Activated naive CD4-positive, alpha-beta T cell treated with anti-CD3 and anti-CD28 coated beads for 36 hours (primary cell): Measurements from ENCODE around the gene MKRN1. TPM values are rescaled to one million over a fixed set of nuclear protein-coding genes. Genes with fewer than 3 reads are reported as not detected.

Source experiments
- CTCF ChIA-PET: fragments of 350-600 bp; sonication (Branson Sonifier 250); formaldehyde crosslinking; loops from one replicate; lab custom pipeline; 2021; ENCODE audit warnings: antibody characterized with exemption; lab: Charles Lee
- DNase-seq: peaks from one replicate; pipeline ENCODE4 v3.0.0-alpha.2; 2020
- H3K27ac Mint-ChIP-seq: one replicate; pipeline ENCODE4 v1.8.0; 2021; ENCODE audit warnings: mild to moderate bottlenecking, mixed read lengths
- H3K27me3 Mint-ChIP-seq: one replicate; pipeline ENCODE4 v1.8.0; 2021; ENCODE audit warnings: low read depth, mixed read lengths
- H3K36me3 Mint-ChIP-seq: one replicate; pipeline ENCODE4 v1.8.0; 2021; ENCODE audit warnings: low read depth, mixed read lengths
- H3K4me1 Mint-ChIP-seq: one replicate; pipeline ENCODE4 v1.8.0; 2021; ENCODE audit warnings: low read depth, mixed read lengths
- H3K4me3 Mint-ChIP-seq: one replicate; pipeline ENCODE4 v1.8.0; 2021; ENCODE audit warnings: mild to moderate bottlenecking, moderate library complexity, mixed read lengths
- H3K9me3 Mint-ChIP-seq: one replicate; pipeline ENCODE4 v1.8.0; 2021; ENCODE audit warnings: mixed read lengths
- intact Hi-C: fragments of 100-400 bp; cut with micrococcal nuclease; formaldehyde crosslinking; loops from one replicate; pipeline ENCODE4 v1.15.1; 2023
- total RNA-seq, 2 experiments: library from RNA; stranded (reverse); gene quantifications; one replicate each; pipeline ENCODE4 v1.2.3, GENCODE V29; 2021

Gene MKRN1
- total RNA-seq, 2 experiments from 2014 or later = 77.6 to 78.6 TPM

DNA sequence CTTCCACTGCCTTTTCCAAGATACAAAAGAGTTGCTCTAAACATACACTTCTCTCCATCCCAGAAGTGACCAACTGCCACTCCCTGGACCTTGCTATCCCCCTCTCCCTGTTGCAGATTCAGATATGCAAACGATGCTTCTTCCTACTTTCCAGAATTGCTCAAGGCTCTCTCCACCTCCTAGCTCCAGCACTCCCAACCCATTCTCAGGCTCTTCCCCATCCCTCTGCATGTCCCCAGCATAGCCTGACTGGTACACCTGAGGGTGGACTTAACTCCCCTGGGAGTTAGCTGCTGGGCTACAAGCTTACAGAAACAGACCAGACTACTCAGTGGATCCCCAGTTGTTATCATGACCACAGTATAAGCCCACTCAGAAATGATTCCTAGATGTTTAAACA lies 27.6 kb downstream of the MKRN1 start:
- H3K4me1 Mint-ChIP-seq = peaks cover 23% of the 10 kb centered on the region
- no peak overlapping the region for H3K4me3 Mint-ChIP-seq
- CTCF ChIA-PET = no interaction called here
- DNase-seq = no peak
- H3K27me3 Mint-ChIP-seq = no peaks in the 10 kb centered on the region
- intact Hi-C loops = no loop called here
- no peaks in the 10 kb centered on the region for H3K9me3 Mint-ChIP-seq
- H3K36me3 Mint-ChIP-seq = peaks cover 7% of the 10 kb centered on the region
- H3K27ac Mint-ChIP-seq = no peak overlapping the region

DNA sequence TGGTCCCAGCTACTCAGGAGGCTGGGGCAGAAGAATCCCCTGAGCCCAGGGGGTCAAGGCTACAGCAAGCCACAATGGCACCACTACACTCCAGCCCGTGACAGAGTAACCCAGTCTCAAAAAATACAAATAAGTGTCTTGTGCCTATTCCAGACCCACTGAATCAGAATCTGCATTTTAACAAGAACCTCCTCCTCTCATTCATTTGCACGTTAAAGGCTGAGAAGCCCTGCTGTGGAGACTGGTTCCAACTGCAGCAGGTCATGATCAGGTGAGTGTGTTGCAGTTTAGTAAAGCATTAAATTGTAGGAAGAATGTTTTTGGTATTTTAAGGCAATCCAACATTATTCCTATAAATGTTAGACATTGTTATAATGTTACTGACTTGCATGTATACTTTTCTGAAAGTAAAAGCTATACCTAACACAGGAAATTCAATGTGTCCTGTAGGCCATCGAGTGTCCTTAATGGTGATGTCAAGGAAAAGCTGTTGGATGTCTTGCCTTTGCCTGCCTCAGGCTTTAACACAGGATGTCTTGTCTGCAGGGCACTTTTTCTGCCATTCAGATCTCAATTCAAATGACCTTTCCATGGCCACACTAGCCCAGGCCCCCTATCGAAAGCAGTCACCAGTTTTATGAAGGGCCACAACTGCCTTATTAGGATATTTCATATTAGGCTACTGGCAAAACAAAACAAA lies 30.4 kb downstream of the MKRN1 start:
- no peak overlapping the region for H3K4me3 Mint-ChIP-seq
- intact Hi-C loops = no loop called here
- CTCF ChIA-PET = no interaction called here
- no peaks in the 10 kb centered on the region for H3K36me3 Mint-ChIP-seq
- DNase-seq = no peak
- no peak overlapping the region for H3K27ac Mint-ChIP-seq
- peaks cover 13% of the 10 kb centered on the region for H3K4me1 Mint-ChIP-seq
- H3K9me3 Mint-ChIP-seq = no peaks in the 10 kb centered on the region
- H3K27me3 Mint-ChIP-seq = no peaks in the 10 kb centered on the region

DNA sequence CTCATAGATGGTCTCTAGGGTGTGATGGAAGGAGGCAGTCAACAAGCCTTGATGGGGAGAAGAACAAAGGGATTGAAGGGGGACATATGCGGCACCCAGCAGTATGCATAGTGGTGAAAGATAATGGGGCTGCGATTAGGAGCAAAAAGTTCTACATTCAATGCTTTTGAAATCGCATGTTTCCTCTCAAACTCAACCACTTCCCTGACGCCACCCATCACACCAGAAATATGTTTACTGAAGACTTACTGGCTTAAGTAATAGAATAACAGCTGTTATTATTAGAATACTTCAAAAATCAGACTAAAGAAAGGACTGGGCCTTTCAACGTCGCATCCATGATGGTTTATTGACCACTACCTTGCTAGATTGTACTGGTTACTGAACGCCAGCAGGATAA lies 31.5 kb downstream of the MKRN1 start:
- no peak for DNase-seq
- CTCF ChIA-PET = no interaction called here
- no peaks in the 10 kb centered on the region for H3K9me3 Mint-ChIP-seq
- H3K27me3 Mint-ChIP-seq = no peaks in the 10 kb centered on the region
- H3K36me3 Mint-ChIP-seq = no peaks in the 10 kb centered on the region
- H3K4me1 Mint-ChIP-seq = peaks cover 13% of the 10 kb centered on the region
- intact Hi-C loops = no loop called here
- H3K27ac Mint-ChIP-seq = no peak overlapping the region
- H3K4me3 Mint-ChIP-seq = no peak overlapping the region

DNA sequence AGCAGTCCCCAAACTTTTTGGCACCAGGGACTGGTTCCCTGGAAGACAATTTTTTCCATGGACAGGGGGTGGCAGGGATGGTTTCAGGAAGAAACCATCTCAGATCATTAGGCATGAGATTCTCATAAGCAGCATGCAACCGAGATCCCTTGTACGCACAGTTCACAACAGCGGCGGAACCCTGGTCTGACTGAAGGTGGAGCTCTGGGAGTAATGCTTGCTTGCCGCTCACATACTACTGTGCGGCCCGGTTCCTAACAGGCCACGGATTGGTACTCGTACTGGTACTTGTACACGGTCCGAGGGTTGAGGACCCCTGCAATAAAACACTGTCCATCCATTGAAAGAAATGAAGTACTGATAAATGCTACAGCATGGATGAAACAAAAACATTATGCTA lies 32.8 kb downstream of the MKRN1 start:
- Mint-ChIP-seq H3K36me3 (no peaks in the 10 kb centered on the region), H3K27ac (peak overlapping the region; percentile 41), H3K4me3 (no peak overlapping the region), H3K9me3 (no peaks in the 10 kb centered on the region), H3K27me3 (no peaks in the 10 kb centered on the region), H3K4me1 (peaks cover 8% of the 10 kb centered on the region)
- CTCF ChIA-PET = interaction anchor here (1.4 kb wide), 1 partner anchor 8 kb away, joined by 3 read pairs; no protein-coding TSS in a partner anchor
- intact Hi-C loops = no loop called here
- peak; percentile 9 for DNase-seq

GRCh38 chr7:140441519-140441918 lies 37.8 kb downstream of the MKRN1 start:
- Mint-ChIP-seq H3K36me3 (no peaks in the 10 kb centered on the region), H3K27ac (no peak overlapping the region), H3K4me1 (peaks cover 7% of the 10 kb centered on the region), H3K9me3 (no peaks in the 10 kb centered on the region), H3K27me3 (no peaks in the 10 kb centered on the region), H3K4me3 (no peak overlapping the region)
- CTCF ChIA-PET = interaction anchor here (0.7 kb wide), 1 partner anchor 1293 kb away, joined by 5 read pairs; no protein-coding TSS in a partner anchor
- no peak for DNase-seq
- intact Hi-C loops = loop anchor here (5.0 kb wide), 1 partner anchor 39 kb away; the partner anchor contains the start of gene RAB19

- Mint-ChIP-seq H3K36me3 (no peaks in the 10 kb centered on the region), H3K4me1 (peaks cover 7% of the 10 kb centered on the region), H3K27ac (no peak overlapping the region), H3K27me3 (no peaks in the 10 kb centered on the region), H3K9me3 (no peaks in the 10 kb centered on the region), H3K4me3 (no peak overlapping the region)
- intact Hi-C loops = loop anchor here (5.0 kb wide), 1 partner anchor 38 kb away; the partner anchor contains the start of gene RAB19
- CTCF ChIA-PET = interaction anchor here (0.8 to 1.7 kb wide), 2 partner anchors 36 to 66 kb away, joined by 3 to 4 read pairs; no protein-coding TSS in a partner anchor
- DNase-seq = no peak
These were observed 38.7 kb downstream of the MKRN1 start for GRCh38 chr7:140440593-140440992.

DNA sequence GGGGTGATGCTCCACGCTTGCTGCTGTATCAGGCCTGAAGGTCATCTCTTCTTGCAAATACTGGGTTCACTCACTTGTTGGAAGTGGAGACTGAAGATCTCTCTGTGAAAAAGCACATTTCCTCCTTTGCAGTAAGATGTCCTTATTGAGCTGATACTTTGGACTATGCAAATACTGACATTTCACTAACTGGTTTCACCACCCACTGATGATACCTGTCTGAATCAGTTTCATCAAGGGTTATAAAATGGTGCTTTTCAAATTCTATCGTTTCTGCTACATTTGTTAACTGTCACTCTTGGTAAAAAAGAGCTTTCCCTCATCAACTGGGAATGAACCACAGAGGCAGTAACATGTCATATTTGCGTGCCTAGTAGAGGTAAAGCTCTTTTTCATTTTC lies 39.9 kb downstream of the MKRN1 start:
- Mint-ChIP-seq H3K27ac (no peak overlapping the region), H3K4me3 (no peak overlapping the region)

DNA sequence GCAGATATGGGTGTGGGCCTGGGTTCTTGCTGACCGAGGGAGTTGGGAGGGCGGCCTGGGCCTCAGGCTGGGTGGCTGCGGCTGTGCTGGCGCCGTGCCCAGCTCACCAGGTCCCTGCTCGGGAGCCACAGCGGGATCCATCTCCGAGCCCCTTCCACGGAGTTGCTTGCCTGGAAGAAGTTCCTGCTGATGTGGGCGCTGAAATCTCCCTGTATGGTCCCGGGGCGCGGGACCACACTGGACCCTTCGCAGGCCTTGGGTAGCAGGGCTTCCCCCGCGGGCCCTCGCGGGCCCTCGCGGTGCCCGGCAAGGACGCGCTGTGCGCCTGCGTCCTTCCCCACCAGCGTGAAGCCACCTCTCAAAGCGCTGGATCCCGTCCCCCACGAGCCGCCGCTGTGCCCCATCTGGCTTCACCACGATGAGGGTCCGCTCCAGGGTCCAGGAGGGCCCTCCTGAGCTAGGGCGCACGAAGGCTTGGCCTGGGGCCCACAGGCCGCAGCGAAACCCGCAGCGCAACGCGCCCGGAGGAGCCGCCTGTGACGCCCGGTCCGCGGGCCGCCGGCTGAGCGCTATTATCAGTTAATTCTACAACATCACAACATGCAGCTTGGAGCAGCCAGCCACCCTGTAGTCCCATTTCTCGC lies 43.9 kb downstream of the MKRN1 start:
- no peaks in the 10 kb centered on the region for H3K9me3 Mint-ChIP-seq
- CTCF ChIA-PET = no interaction called here
- no peak for DNase-seq
- H3K27ac Mint-ChIP-seq = no peak overlapping the region
- H3K4me3 Mint-ChIP-seq = no peak overlapping the region
- H3K36me3 Mint-ChIP-seq = no peaks in the 10 kb centered on the region
- no peaks in the 10 kb centered on the region for H3K27me3 Mint-ChIP-seq
- H3K4me1 Mint-ChIP-seq = peaks cover 7% of the 10 kb centered on the region
- intact Hi-C loops = no loop called here

More for the DNA sequence above, 39.9 kb downstream of the MKRN1 start:
- H3K27me3 Mint-ChIP-seq = no peaks in the 10 kb centered on the region
- DNase-seq = no peak
- intact Hi-C loops = no loop called here
- H3K36me3 Mint-ChIP-seq = no peaks in the 10 kb centered on the region
- CTCF ChIA-PET = interaction anchor here (0.7 to 1.7 kb wide), 6 partner anchors 12 to 65 kb away, joined by 3 to 6 read pairs (median 4); no protein-coding TSS in a partner anchor
- H3K9me3 Mint-ChIP-seq = no peaks in the 10 kb centered on the region
- peaks cover 7% of the 10 kb centered on the region for H3K4me1 Mint-ChIP-seq

GRCh38 chr7:140433396-140433795 lies 45.9 kb downstream of the MKRN1 start:
- CTCF ChIA-PET = no interaction called here
- Mint-ChIP-seq H3K4me1 (no peaks in the 10 kb centered on the region), H3K4me3 (no peak overlapping the region), H3K36me3 (no peaks in the 10 kb centered on the region), H3K9me3 (no peaks in the 10 kb centered on the region), H3K27me3 (no peaks in the 10 kb centered on the region), H3K27ac (no peak overlapping the region)
- intact Hi-C loops = no loop called here
- DNase-seq = no peak

DNA sequence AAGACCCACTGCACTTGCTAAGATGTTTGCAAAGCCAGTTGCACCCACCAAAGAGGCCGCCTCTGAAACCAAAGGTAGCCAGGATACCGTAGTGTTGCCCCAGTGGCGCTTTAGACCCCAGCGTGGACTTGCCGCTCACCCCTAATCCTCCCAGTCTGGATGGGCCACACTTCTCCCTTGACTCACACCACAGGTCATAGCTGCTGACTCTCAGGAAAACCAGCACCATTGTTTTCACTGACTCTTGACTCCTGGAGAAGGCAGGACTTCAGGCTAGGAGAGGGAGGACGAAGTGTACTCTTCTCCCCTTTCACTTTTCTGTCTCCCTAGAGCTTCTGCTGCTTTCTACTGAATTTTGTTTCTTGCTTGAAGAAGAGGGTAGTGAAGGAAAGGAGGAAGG lies 53.2 kb downstream of the MKRN1 start:
- no peak overlapping the region for H3K27ac Mint-ChIP-seq
- H3K9me3 Mint-ChIP-seq = no peaks in the 10 kb centered on the region
- no peaks in the 10 kb centered on the region for H3K36me3 Mint-ChIP-seq
- H3K27me3 Mint-ChIP-seq = no peaks in the 10 kb centered on the region
- no peak overlapping the region for H3K4me3 Mint-ChIP-seq
- intact Hi-C loops = no loop called here
- CTCF ChIA-PET = no interaction called here
- DNase-seq = no peak
- H3K4me1 Mint-ChIP-seq = no peaks in the 10 kb centered on the region

GRCh38 chr7:140425718-140426117 lies 53.6 kb downstream of the MKRN1 start:
- Mint-ChIP-seq H3K9me3 (no peaks in the 10 kb centered on the region), H3K4me1 (no peaks in the 10 kb centered on the region), H3K27me3 (no peaks in the 10 kb centered on the region), H3K27ac (no peak overlapping the region), H3K4me3 (no peak overlapping the region), H3K36me3 (no peaks in the 10 kb centered on the region)
- DNase-seq = no peak
- CTCF ChIA-PET = no interaction called here
- intact Hi-C loops = no loop called here

DNA sequence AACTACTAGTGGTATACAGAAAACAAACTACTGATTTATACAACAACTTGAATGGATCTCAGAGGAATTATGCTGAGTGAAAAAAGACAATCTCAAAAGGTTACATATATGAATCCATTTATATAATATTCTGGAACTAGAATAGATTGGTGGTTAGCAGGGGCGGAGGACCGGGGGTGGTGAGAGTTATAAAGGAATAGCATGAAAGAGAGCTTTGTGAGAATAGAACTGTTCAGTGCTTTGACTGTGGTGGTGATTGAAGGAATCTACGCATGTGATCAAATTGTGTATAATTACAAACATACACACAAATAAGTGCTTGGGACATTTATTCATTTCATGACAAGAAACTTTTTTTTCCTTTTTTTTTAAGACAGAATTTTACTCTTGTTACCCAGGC lies 55.8 kb downstream of the MKRN1 start:
- H3K4me1 Mint-ChIP-seq = no peaks in the 10 kb centered on the region
- no peak overlapping the region for H3K27ac Mint-ChIP-seq
- DNase-seq = no peak
- intact Hi-C loops = no loop called here
- no peaks in the 10 kb centered on the region for H3K9me3 Mint-ChIP-seq
- H3K27me3 Mint-ChIP-seq = no peaks in the 10 kb centered on the region
- no peak overlapping the region for H3K4me3 Mint-ChIP-seq
- H3K36me3 Mint-ChIP-seq = no peaks in the 10 kb centered on the region
- CTCF ChIA-PET = no interaction called here

- Mint-ChIP-seq H3K9me3 (no peaks in the 10 kb centered on the region), H3K36me3 (no peaks in the 10 kb centered on the region), H3K4me1 (peaks cover 4% of the 10 kb centered on the region), H3K27me3 (no peaks in the 10 kb centered on the region), H3K27ac (no peak overlapping the region), H3K4me3 (no peak overlapping the region)
- CTCF ChIA-PET = no interaction called here
- no peak for DNase-seq
- intact Hi-C loops = no loop called here
These were observed 57.8 kb downstream of the MKRN1 start for GRCh38 chr7:140421521-140421920.
